ENCODE results near the gene CDH8. TPM values are rescaled to one million over a fixed set of nuclear protein-coding genes. Genes with fewer than 3 reads are reported as not detected.

CDH8 gene
- total and polyA plus RNA-seq, 4 donors = 0.09 TPM; not detected in 3

- no peak for TF ChIP-seq TAF1 (conservative IDR thresholded peaks at IDR 0.05)
- no peak for TF ChIP-seq REST (IDR thresholded peaks at IDR 0.05)
Measured at GRCh38 chr16:61993108-61993507, 43.1 kb downstream of the CDH8 start (continued).

- no peak for DNase-seq (ENCODE audit: low spot score)
- H3K4me1 ChIP-seq (ENCODE audit: control insufficient read depth in 4 of 4, insufficient read depth in 4 of 4, low read length in 3 of 4) = no peaks in the 10 kb centered on the region
- no peaks in the 10 kb centered on the region for H3K9me3 ChIP-seq (ENCODE audit: control insufficient read depth in 4 of 4, low read length in 3 of 4)
- H3K27me3 ChIP-seq (ENCODE audit: control insufficient read depth in 4 of 4, insufficient read depth in 4 of 4, low read length in 3 of 4) = no peaks in the 10 kb centered on the region
- 69% methylated on average over 6 of the region's 6 CpGs for WGBS
- H3K36me3 ChIP-seq (ENCODE audit: control insufficient read depth in 4 of 4, insufficient read depth in 3 of 4, low read depth in 1 of 4, low read length in 3 of 4) = no peaks in the 10 kb centered on the region
- H3K4me3 ChIP-seq (ENCODE audit: low read depth in 1 of 3, low read length in 3 of 3) = no peak overlapping the region
- H3K27ac ChIP-seq (ENCODE audit: low read depth in 1 of 2, low read length in 2 of 2) = no peak overlapping the region
- no peak overlapping the region for H3K9ac ChIP-seq (ENCODE audit: low read depth in 1 of 2, low read length in 2 of 2)
- TF ChIP-seq YY1 (IDR thresholded peaks at IDR 0.05) (no peak), HNF4G (IDR thresholded peaks at IDR 0.05) (no peak), MAX (IDR thresholded peaks at IDR 0.05) (no peak), TAF1 (conservative IDR thresholded peaks at IDR 0.05) (no peak), ATF3 (IDR thresholded peaks at IDR 0.05) (no peak), GABPA (IDR thresholded peaks at IDR 0.05 in 1 of 2, conservative IDR thresholded peaks at IDR 0.05 in 1 of 2) (no peak)
Measured at GRCh38 chr16:61987474-61988012, 48.7 kb downstream of the CDH8 start.

- H3K9ac ChIP-seq (ENCODE audit: low read depth in 1 of 2, low read length in 2 of 2) = no peak overlapping the region
- no peaks in the 10 kb centered on the region for H3K9me3 ChIP-seq (ENCODE audit: control insufficient read depth in 4 of 4, low read length in 3 of 4)
- H3K4me3 ChIP-seq (ENCODE audit: low read depth in 1 of 3, low read length in 3 of 3) = no peak overlapping the region
- H3K36me3 ChIP-seq (ENCODE audit: control insufficient read depth in 4 of 4, insufficient read depth in 3 of 4, low read depth in 1 of 4, low read length in 3 of 4) = no peaks in the 10 kb centered on the region
- peaks cover 0 to 4% (median 0%) of the 10 kb centered on the region in 4 donors for H3K27me3 ChIP-seq (ENCODE audit: control insufficient read depth in 4 of 4, insufficient read depth in 4 of 4, low read length in 3 of 4)
- WGBS = 57% methylated on average over 4 of the region's 4 CpGs
- H3K4me1 ChIP-seq (ENCODE audit: control insufficient read depth in 4 of 4, insufficient read depth in 4 of 4, low read length in 3 of 4) = no peaks in the 10 kb centered on the region
- TF ChIP-seq ZBTB33 (IDR thresholded peaks at IDR 0.05) (no peak), ATF3 (IDR thresholded peaks at IDR 0.05) (no peak)
- no peak overlapping the region for H3K27ac ChIP-seq (ENCODE audit: low read depth in 1 of 2, low read length in 2 of 2)
- DNase-seq (ENCODE audit: low spot score) = no peak
Measured at GRCh38 chr16:61969077-61969382, 67.2 kb downstream of the CDH8 start.
